Gastrocnemius medialis (tissue), 4 donors: ENCODE data around the gene KTN1. TPM values are rescaled to one million over a fixed set of nuclear protein-coding genes. Genes with fewer than 3 reads are reported as not detected.

ENCODE experiments used
- ATAC-seq, 2 donors: fragments of 150-250 bp; one replicate each; pipeline ENCODE4 v1.9.1; 2016
- DNase-seq, 2 donors: peaks; one replicate each; pipeline ENCODE4 v3.0.0-alpha.2; 2019
- H3K27ac ChIP-seq, 4 donors: fragments of 200-600 bp; sonication (generic); 1 replicate in 1 of 4; 2 replicates in 3 of 4; pipeline ENCODE4 v1.5.1; 2016 to 2018; ENCODE audit warnings: mild to moderate bottlenecking in 2 of 4, moderate library complexity in 1 of 4
- H3K27me3 ChIP-seq, 3 donors: fragments of 200-600 bp; sonication (generic) in 2 of 3; 1 replicate in 1 of 3; 2 replicates in 2 of 3; pipeline versions ENCODE4 v1.5.1 to v1.6.0; 2016 to 2019; ENCODE audit warnings: mild to moderate bottlenecking in 1 of 3, moderate library complexity in 1 of 3
- H3K36me3 ChIP-seq, 2 donors: fragments of 200-600 bp; sonication (generic) in 1 of 2; one replicate each; pipeline ENCODE4 v1.5.1; 2017 to 2018
- H3K4me1 ChIP-seq, 2 donors: fragments of 200-600 bp; sonication (generic) in 1 of 2; one replicate each; pipeline ENCODE4 v1.5.1; 2016 to 2017; ENCODE audit warnings: mild to moderate bottlenecking in 2 of 2
- H3K4me3 ChIP-seq, 4 donors: fragments of 200-600 bp; sonication (generic) in 3 of 4; 1 replicate in 1 of 4; 2 replicates in 3 of 4; pipeline ENCODE4 v1.5.1; 2016 to 2019; ENCODE audit warnings: mild to moderate bottlenecking in 2 of 4
- H3K9me3 ChIP-seq, 3 donors: fragments of 200-600 bp; sonication (generic) in 2 of 3; 1 replicate in 1 of 3; 2 replicates in 2 of 3; pipeline ENCODE4 v1.5.1; 2016 to 2019
- CTCF ChIP-seq, 5 experiments: fragments of 450-650 bp in 3 of 5; fragments of 200-600 bp in 2 of 5; sonication (generic) in 2 of 5; IDR thresholded peaks in 4 of 5; conservative IDR thresholded peaks in 1 of 5; 1 replicate in 4 of 5; 2 replicates in 1 of 5; pipeline ENCODE4 v1.5.1; 2016 to 2019; ENCODE audit warnings: antibody characterized with exemption in 5 of 5, mild to moderate bottlenecking in 3 of 5, moderate library complexity in 3 of 5
- POLR2A ChIP-seq, 2 donors: fragments of 450-650 bp; IDR thresholded peaks; one replicate each; pipeline ENCODE4 v1.6.1; 2017; ENCODE audit warnings: antibody characterized with exemption in 2 of 2, mild to moderate bottlenecking in 2 of 2, moderate library complexity in 2 of 2
- in situ Hi-C, 4 donors: fragments of 200-750 bp; cut with MboI; loops; one replicate each; pipeline versions ENCODE4 v1.15.0 to v1.8.0; 2017; ENCODE audit warnings: low sequenced_read_pairs in 4 of 4
- intact Hi-C: fragments of 100-400 bp; cut with DNase I; formaldehyde crosslinking; loops from one replicate; pipeline ENCODE4 v1.15.1; 2023; ENCODE audit warnings: low total_unique reads
- total RNA-seq, 4 donors: library from RNA; depleted of rRNA; stranded (reverse); fragments of >200 nt; gene quantifications; one replicate each; pipeline versions ENCODE4 v1.1.0 to v1.2.3, GENCODE V29; 2016

Gene KTN1
- total RNA-seq, 4 donors from 2014 or later: 256 to 373 (median 327) TPM

DNA sequence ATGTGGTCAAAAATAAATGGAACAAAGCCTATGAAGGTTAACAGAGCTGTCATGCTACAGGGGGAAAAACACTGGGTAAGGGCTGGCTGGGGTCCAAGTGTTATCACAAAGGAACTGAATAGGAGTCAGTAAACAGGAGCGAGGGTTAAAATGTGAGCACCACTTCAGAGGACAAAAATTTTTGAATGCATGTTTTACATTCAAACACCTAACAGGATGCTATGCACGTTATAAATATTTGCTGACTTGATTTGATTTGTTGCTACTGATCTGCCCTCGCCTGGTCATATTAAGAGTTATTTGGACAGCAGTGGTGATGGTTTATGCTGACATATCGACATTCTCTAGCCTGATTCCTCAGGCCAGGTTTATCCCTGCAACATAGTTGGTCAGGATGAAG lies 7.4 kb upstream of the KTN1 start:
- Histone ChIP-seq H3K9me3 (no peaks in the 10 kb centered on the region), H3K4me3 (no peak overlapping the region), H3K36me3 (no peaks in the 10 kb centered on the region), H3K4me1 (no peaks in the 10 kb centered on the region), H3K27me3 (no peaks in the 10 kb centered on the region), H3K27ac (no peak overlapping the region)
- ATAC-seq (no peak), DNase-seq (no peak)
- intact Hi-C loops (no loop called here), in situ Hi-C loops (no loop called here)
- TF ChIP-seq CTCF (IDR thresholded peaks at IDR 0.05 in 4 of 5, conservative IDR thresholded peaks at IDR 0.05 in 1 of 5) (no peak), POLR2A (IDR thresholded peaks at IDR 0.05) (no peak)

- no peak overlapping the region for H3K27ac ChIP-seq
- H3K36me3 ChIP-seq: no peaks in the 10 kb centered on the region
- intact Hi-C loops: loop anchor here (5.0 kb wide), 1 partner anchor 303 kb away; the partner anchor contains the start of gene FBXO34
- H3K27me3 ChIP-seq: no peaks in the 10 kb centered on the region
- in situ Hi-C loops: no loop called here
- H3K4me1 ChIP-seq: peaks cover 5 to 9% of the 10 kb centered on the region in 2 donors
- no peak for TF ChIP-seq POLR2A (IDR thresholded peaks at IDR 0.05)
- no peak for TF ChIP-seq CTCF (IDR thresholded peaks at IDR 0.05 in 4 of 5, conservative IDR thresholded peaks at IDR 0.05 in 1 of 5)
- DNase-seq (no peak), ATAC-seq (no peak)
- no peak overlapping the region for H3K4me3 ChIP-seq
- H3K9me3 ChIP-seq: no peaks in the 10 kb centered on the region
Measured at GRCh38 chr14:55574988-55575387, 5.0 kb upstream of the KTN1 start.

GRCh38 chr14:55577229-55577628 lies 2.8 kb upstream of the KTN1 start:
- no peaks in the 10 kb centered on the region for H3K36me3 ChIP-seq
- intact Hi-C loops: loop anchor here (5.0 kb wide), 1 partner anchor 305 kb away; the partner anchor contains the start of gene FBXO34
- H3K27me3 ChIP-seq: no peaks in the 10 kb centered on the region
- H3K4me1 ChIP-seq: peaks cover 18% of the 10 kb centered on the region in 2 donors
- no peaks in the 10 kb centered on the region for H3K9me3 ChIP-seq
- DNase-seq: no peak
- no peak for ATAC-seq
- H3K27ac ChIP-seq: no peak overlapping the region
- in situ Hi-C loops: no loop called here
- H3K4me3 ChIP-seq: no peak overlapping the region
- TF ChIP-seq CTCF (IDR thresholded peaks at IDR 0.05 in 4 of 5, conservative IDR thresholded peaks at IDR 0.05 in 1 of 5) (no peak), POLR2A (IDR thresholded peaks at IDR 0.05) (no peak)

DNA sequence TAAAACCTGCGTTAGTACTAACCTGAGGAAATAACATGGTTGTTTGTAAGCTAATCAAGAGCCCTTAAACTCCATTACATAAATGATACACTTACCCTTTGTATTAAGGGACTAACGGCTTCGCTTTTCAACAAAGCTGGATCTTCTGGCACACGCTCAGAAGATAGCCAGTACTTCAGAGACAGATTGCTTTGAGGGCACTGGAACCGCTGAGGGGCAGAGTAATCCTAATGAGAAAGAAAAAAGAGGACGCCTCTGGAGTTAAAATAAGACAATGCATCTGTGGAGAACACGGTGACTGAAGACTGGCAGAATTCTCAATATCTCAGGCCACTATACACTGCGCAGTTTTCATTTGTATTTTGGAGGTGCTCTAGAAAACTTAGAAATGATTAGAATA lies 1.5 kb upstream of the KTN1 start:
- peaks cover 31% of the 10 kb centered on the region in 2 donors for H3K4me1 ChIP-seq
- in situ Hi-C loops: no loop called here
- H3K36me3 ChIP-seq: no peaks in the 10 kb centered on the region
- H3K27me3 ChIP-seq: no peaks in the 10 kb centered on the region
- intact Hi-C loops: loop anchor here (5.0 kb wide), 1 partner anchor 306 kb away; the partner anchor contains the start of gene FBXO34
- DNase-seq: no peak
- peak overlapping the region in 3 of 4 donors; percentile 56 to 97 (median 86) for H3K4me3 ChIP-seq
- TF ChIP-seq CTCF (IDR thresholded peaks at IDR 0.05 in 4 of 5, conservative IDR thresholded peaks at IDR 0.05 in 1 of 5): peak in 1 of 5 experiments; percentile 16
- no peak for TF ChIP-seq POLR2A (IDR thresholded peaks at IDR 0.05)
- no peaks in the 10 kb centered on the region for H3K9me3 ChIP-seq
- ATAC-seq: no peak
- peak overlapping the region; percentile 98 to 99 (median 98) for H3K27ac ChIP-seq
